Mucosa of gallbladder (tissue), 1 donor: Measurements from ENCODE around the gene NUDCD3. TPM values are rescaled to one million over a fixed set of nuclear protein-coding genes. Genes with fewer than 3 reads are reported as not detected.
A peak's percentile ranks its signal among the peaks of the same experiment; 100 is the strongest.

Experiments used
- DNase-seq: peaks from one replicate; pipeline ENCODE4 v3.0.0-alpha.2; 2020; ENCODE audit warnings: low spot score
- total RNA-seq: library from RNA; stranded (reverse); gene quantifications from one replicate; pipeline ENCODE4 v1.2.1, GENCODE V29; 2021
- donor health status: DM: no; HTN: no; CAD: no.

Gene NUDCD3
- total RNA-seq, 1 donor from 2014 or later: 122 TPM

DNA sequence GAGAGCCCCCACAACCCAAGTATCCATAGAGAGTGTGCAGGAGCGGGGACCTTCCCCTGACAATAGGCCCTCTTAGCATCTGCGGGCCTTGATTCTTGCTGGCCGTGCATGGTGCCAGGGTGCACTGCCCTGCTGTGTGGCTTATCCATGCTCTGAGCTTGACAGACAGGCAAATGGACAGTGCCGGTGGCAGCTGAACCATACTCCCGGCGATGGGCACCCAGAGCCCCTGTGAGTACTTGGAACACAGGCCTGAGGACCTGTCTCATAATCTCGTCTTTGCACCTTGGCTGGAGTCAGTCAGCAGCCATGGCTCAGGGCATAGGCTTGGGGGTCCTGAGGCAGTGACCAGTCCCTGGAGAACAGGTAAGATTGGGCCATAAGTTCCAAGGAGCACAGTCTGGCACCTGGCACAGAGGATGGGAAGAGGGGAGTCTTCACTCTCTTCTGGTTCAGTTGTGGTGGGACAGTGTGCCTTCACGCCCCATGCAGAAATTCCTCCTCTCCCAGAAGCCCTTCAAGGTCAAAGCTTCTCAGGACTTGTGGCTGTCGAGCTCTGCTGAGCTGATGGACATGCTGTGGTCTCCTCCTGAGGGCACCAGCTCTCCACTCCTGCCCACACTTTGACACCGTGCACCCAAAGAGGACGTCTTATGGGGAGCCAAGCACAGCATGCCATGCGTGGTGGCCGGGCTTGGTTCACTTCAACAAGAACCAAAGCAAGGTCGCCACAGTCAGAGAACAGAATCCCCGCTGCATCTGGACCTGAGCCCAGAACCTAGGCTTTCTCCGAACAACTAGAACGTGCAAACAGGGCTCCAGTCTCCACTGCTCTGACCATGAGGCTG lies 105.6 kb downstream of the NUDCD3 start:
- DNase-seq: peak; percentile 5

DNA sequence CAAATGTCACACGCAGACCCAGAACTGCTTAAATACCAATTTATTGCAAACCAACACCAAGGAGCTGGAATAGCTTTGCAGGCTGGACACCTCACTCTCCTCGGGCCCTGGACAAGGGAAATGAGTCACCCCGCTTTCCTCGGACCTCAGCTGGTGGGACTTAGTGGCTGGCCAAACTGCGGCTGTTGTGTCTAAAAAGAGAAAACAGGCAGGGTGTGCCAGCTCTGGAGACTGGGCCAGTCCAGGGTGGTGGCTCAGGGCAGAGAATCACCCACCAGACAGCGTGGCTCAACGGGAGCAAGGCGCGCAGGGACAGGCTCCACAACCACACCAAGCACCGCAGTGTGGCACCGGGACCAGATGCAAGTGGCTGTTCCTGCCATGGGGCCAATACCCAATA lies 106.9 kb downstream of the NUDCD3 start:
- no peak for DNase-seq

DNA sequence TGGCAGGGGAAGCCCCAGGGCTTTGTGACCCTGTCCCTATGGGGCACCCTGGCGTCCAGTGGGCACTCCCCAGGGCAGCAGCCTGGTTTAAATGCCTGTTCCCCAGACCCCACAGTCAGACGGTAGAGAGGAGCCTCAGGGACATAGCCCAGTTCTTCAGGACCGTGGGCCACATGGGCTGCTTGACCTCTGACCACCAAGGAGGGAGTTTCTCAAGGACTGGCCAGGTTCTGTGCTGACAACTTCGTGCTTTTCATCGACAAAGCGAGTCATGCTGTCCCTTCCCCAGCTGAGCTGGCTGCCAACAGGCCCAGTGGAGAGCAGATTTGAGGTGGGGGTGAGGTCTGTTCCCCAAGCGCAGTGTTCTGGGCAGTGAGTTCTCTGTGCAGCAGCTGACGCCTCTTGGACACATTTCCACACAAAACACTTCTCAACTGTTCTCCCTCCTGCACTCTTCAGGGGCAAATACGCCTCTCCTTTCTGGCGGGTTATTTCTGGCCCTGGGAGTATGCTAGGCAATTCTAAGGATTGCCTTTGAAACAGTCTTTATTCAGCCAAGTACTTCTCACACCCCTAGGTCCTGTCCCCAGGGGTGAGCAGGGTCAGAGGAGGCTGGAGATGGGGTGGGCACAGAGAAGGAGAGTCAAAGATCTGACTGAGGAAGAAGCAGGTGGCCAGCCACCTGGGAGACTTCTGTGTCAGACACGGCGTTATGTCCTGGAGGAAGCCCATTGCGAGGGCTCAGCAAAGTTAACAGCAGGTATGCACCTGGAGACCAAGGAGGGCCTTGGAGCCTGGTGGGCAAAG lies 107.8 kb downstream of the NUDCD3 start:
- no peak for DNase-seq

DNA sequence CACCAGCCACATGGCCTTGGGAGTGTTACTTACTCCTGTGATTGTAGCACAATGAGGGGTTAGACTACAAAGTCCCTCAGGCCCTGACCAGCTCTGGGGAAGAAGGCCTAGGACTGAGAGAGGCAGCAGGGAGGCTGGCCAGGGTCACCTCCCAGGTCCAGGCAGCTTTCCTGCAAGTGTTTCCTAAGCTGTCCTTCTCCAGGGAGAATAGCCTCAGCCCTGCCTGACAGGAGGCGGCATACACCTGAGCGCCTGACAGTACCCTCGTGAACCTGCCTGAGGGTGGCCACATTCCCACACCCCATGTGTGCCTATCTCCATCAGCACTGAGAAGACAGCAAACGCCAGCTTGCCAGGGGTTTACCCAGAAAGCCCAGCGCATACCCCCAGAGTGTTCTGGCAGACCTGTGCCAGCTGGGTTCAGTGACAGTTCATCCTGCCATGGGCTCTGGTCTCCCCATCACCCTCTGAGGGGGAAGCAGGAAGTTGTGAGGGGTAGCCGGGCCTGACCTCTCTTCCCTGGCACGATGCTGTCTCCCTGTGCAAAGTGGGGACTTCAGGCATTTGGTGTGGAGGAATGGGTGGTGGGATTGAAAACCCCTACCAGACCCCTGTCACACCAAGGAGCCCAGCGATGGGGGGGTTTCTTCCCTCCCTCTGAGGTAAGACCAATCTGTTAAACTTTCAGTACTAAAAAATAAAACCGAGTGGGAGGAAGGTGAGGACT lies 108.8 kb downstream of the NUDCD3 start:
- DNase-seq: peak; percentile 5

DNA sequence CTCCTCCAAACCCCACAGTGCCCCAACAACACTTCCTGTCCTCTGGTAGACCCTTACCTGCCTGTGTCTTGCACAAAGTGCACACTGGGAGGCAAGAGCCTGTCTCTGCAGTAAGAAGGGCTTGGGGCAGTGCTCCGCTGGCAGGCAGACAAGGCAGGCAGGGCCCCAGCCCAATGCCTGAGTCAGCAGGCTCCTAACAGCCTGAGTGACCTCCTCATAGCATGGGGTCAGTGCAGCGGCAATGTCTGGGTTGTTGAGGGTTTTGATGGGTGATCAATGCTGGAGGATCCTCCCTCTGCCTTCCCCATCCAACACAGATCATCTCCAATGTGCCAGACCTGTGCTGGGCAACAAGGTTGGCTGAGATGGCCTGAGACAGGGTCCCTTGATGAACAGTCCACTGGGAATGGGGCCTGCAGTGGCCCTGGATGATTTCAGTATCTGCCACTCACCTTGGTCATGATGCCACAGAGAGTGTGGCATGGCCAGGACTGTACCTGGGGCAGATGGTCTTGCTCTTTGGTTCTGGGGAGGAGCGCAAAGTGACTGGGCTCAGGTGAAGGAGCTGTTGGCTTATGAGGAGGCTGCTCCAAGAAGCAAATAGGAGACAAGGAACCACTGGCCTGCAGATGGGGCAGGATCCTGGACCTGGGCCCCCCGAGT lies 109.5 kb downstream of the NUDCD3 start:
- DNase-seq: peak; percentile 7

DNA sequence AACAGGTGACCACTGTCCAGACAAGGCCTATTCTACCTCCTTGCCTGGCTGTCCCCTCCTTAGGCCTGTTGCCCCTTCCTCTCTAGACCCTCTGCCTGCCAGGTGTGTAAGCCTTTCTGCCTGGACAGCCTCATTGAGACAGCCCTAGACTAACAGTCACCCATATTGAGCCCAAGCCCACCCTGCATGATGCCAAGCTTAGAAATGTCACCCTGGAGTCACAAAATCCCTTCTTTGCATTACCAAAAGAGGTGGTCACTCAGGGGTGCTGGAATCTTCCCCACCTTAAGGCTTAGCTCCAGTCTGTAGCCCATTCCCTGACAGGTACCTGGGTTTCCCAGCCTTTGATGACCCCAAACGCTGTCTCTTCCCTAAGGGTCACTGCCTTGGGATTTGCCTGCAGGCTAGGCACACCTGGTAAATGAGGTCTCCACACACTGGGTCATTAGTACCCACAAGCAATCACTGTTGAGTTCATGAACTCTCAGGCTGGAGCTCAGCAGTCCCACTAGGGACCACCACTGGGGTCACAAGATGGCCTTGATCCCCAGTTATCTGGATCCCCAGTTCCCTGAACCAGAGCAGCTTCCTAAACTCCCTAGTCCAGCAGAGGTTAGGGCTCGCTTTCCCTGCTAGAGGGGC lies 110.1 kb downstream of the NUDCD3 start:
- DNase-seq: no peak

DNA sequence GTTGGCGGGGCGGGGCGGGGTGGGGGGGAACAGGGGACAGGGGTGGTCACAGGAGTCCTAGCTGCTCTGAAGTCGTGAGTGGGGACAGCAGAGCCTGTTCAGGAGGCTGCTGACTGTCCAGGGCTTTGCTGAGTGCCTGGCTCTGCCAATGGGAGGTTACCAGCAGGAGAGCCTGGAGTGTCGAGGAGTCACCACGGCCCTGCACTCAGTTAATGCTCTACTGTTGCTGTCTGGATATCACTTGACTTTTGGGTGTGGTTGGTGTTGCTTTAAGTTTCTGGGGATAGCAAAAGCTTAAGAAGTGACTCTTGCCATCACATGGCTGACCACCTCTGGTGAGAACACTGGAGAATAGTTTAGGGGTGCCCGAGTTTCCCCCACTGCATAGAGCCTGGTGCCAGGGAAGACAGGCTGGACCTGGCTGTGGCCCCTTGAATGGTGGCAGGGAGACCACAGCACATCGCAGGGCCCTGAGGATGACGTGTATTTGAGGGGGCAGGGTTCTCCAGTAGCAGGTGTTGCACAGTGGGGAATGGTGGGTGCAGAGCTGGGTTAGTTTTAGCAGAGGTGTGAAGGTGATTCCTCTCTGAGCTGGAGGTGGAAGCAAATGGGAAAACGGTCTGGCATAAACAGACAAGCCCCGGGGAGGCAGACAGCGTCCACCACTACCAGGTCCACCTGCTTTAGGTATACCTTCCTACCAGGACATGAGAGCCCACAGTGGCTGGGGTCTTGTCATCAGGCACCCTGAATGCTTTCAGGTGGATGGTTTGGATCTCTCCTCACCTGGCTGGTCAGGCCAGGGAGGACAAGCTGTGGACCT lies 110.9 kb downstream of the NUDCD3 start:
- no peak for DNase-seq

DNA sequence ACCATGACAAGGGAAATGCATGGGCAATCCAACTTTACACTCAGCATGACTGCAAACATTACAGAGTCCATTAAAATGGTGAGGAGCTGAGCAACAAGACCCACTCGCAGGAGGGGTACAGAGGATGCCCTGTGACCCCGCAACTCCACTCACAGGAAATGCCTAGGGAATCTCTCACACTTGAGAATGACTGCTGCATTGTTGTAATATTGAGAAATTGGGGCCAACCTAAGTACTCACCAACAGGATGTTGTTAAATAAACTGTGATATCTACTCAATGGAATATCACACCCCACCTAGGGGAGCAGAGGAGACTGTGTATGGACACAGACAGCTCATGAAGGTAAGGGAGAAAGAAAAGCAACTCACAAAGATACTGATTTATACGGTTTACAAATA lies 111.7 kb downstream of the NUDCD3 start:
- DNase-seq: no peak

DNA sequence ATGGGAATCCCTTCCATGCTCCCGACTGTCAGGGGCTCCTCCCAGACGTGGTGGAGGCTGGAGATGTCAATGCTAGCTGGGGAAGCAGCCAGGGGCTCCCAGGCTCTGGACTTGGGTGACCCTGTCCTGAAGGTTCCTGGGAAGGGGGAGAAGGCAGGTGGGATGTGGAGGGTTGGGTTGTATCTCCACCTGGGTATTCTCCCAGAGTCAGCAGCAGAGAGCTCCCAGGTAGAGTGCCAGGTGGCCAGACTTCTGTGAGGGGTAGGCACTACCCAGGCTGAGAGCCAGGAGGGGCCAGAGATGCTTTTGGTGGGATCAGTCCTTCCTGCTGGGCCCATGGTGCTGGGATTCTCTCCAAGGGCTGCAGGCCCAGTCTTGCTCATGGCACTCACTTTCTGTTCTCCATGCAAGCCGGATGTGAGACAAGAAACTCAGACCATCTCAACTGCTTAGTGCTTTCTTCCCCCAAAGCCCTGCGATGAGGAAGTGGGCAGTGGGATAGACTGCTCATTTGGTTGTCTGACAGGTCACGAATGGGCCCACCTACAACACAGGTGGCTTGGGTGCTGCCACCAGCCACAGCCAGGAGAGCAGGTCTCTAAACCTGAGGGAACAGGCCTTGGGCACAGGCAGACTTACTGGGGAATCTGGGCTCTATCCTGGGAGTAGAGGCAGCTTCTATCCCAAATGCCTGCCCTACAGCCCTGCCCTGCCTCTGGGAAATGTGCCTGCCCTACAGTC lies 112.6 kb downstream of the NUDCD3 start:
- DNase-seq: no peak

DNA sequence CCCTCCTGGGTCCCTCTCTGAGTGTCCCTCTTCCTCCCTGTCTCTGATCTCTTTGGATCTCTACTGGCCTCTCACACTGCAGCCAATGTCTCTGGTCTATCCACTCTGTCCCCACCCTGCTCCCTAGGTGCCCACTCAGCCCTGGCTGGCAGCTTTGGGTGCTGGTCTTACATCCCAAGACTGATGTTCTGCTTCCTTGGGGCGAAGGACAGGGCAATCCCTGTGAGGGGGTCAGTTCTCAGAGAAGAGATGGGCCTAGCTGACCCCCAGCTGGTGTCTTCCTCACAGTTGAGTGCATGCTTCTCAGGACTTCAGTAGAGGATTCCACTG lies 113.4 kb downstream of the NUDCD3 start:
- DNase-seq: no peak

DNA sequence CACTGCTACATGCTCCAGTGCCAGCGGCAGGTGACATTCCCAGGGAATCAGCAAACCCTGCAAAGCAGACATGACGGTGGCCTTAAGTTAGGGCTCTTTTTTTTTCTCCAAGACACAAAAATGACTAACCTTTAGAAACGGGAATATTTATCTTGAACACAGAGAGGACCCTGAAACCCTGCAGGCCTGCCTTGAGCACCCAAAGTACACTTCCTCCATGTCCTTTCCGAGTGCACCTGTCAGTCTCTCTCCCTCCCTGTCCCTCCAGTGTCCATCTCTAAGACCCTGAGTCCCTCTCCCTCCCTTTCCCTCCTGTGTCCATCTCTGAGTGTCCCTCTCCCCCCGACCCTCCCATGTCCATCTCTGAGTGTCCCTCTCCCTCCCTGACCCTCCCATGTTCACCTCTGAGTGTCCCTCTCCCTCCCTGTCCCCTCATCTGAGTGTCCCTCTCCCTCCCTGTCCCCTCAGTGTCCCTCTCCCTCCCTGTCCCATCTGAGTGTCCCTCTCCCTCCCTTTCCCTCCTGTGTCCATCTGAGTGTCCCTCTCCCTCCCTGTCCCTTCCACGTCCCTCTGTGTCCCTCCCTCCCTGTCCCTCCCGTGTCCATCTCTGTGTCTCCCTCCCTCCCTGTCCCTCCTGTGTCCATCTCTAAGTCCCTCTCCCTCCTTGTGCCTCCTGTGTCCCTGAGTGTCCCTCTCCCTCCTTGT lies 113.9 kb downstream of the NUDCD3 start:
- DNase-seq: no peak

DNA sequence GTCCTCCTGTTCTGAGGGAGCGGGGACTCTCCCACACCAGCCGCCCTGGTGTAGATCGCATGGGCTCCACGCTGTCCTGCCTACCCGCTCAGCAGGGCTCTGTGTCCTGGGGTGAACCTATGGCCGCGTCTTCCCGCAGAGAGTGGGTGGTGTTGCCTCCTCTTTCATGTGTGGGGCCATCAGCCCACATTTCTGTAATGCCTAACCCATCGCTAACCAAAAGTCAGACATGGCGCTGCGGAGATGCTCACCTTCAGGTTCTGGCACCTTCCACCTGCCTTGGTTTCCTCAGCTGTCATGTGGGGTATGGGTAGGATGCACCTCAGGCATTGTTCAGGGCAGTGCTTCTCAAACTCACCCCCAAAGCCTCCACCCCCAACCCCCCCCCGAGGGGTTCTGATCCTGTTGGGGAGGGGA lies 114.5 kb downstream of the NUDCD3 start:
- no peak for DNase-seq

DNA sequence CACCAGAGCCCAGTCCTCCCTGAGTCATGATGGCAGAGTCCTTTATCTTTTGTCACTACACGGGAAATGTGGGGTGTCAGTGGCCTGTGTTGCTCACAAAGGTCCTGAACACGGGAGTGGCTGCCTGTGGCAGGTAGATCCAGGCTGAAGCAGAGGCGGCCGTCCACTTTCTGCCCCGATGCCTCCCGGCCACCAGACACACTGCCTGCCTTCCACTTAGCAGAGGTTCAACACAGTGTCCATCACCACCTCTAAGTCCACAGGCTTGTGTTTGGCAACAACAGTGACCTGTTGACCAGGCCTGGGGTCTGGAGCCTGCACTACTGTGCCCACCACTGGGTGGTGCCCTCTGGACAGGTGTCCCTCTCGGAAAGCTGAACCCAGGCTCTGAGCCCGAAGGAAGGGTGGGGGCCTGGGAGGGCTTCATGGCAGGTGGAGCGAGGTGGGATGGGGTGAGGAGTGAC lies 115.2 kb downstream of the NUDCD3 start:
- no peak for DNase-seq

DNA sequence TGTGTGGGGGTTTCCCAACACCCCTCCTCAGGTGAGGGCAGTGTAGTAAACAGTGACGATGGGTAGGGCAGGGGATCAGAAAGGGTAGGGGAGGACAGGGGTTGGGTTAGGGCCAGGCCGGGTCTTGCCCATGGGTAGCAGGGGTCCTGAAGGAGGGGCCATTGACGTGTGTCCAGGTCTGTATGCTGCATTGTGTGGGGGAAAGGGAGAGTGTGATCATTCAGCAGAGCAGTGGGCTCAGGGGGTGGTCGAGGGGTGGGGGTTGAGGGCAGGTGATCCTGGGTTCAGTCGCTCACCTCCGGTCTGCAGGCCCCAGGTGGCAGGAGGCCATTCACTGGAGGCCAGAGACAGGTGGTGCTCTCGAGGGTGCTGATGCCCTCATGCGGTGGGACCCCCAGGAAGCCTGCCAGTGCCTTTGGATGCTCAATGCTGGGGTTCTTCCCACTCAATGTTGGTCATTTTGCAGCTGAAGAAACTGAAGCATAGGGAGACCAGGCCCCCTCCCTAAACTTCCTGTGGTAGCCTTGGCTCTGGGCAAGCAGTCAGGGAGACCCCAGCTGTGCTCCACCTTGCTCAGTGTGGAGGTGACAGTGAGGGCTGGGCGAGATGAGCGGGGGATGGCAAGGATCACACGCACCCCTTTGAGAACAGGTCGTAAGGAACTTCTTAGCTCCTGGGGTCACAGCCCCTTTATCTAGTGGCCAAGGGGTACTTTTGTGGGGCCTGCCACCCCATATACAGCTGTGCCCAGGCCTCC lies 116.3 kb downstream of the NUDCD3 start:
- DNase-seq: no peak

DNA sequence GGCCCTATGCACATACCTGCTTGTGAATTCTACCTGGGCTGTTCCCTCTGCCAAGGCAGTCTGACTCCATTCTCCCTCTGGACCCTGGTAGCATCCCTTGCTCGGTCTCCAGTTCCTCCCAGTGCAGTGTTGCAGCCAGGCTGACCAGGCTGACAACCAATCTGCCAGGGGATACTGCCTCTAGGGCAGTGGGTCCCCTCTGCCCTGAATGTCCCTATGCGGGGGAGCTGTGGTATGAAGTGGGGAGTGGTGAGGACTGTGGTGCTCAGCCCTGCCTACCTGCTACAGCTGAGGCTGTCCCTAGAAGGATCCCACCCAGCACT lies 117.1 kb downstream of the NUDCD3 start:
- DNase-seq: no peak

DNA sequence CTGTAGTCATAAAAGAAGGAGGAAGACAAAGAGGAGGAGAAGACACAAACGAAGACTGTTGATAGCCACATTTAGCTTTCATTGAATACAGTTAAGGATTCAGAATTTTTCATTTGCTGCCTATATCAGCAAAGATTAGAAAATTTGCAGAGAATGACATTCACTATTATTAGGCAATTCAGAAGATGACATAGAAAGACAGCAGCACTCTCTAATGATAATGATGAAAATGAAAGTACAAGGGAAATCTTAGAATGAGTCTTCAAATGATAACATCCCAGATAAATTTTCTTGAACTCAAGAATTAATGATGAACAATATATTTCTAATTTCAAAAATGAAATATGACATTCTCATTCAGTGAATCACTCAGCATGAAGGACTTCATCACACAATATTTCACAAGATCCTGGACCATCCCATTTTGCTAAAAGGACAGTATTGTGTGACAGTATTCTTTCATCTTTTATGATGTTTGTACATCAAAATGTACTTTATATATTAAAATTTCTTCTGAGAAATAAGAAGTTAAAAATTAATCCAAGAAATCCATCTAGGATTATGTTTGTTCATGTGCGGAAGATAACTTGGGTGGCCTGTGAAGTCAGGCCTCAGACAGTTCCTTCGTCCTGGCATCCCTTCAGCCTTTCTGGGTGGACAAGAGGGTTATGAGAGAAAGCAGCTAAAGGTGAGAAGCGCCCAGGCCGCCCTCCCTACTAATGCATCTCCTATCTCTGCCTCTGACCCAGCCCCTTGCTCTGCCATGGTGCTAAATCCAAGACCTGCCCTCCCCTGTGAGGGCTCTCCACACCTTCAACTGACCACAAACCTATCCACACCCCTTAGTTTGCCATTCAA lies 117.7 kb downstream of the NUDCD3 start:
- no peak for DNase-seq

DNA sequence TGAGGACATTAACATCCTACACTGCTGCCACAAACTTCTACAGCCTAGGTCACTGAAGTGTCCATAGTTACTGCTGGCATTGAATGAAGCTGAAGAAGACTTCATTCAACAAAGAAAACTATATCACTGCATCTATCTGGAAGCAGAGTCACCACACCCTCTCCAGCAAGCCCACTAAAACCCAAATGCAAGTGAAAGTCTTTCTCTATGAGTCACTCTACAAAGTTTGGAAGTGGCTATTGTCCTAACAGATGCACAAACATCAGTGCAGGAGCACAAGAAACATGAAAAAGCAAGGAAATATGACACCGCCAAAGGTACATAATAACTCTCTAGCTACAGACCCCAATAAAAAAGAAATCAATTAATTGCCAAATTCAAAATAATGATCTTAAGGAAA lies 121.6 kb downstream of the NUDCD3 start:
- no peak for DNase-seq

DNA sequence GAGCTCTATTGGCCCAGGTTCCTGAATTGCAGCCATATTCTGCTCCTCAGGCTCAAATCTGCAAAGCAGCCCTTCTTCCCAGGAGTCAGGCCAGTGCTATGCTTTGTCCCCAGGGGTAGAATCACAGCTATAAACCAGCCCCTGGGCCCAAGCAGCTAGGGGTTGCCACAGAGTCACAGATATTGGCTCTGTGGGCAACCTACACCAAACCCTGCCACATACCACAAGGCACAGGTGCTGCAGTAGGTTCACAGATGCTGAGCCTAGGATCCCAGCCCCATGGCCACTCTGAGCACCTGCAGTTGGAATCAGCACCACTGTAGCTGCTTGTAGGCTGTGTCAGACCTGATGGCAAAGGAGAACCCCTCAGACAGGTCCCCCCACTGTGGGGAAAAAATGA lies 122.0 kb downstream of the NUDCD3 start:
- DNase-seq: no peak
